A549 (cell line): ENCODE results near the gene LMF1. TPM values are rescaled to one million over a fixed set of nuclear protein-coding genes. Genes with fewer than 3 reads are reported as not detected.

Experiments
- ATAC-seq, 2 experiments: fragments of 200-7000 bp in 1 of 2; fragments of >200 bp in 1 of 2; cut with Nextera tagmentation in 1 of 2; cut with Tn5 transposase in 1 of 2; 3 replicates each; pipeline versions ENCODE4 v1.8.0 to v1.9.1; 2018 to 2020; ENCODE audit warnings: mild to moderate bottlenecking in 1 of 2, moderate library complexity in 1 of 2
- CTCF ChIA-PET: fragments of 300-600 bp; sonication (Branson Sonifier 250); formaldehyde crosslinking; extraction: SDS; loops from one replicate; lab custom pipeline; 2021; ENCODE audit warnings: antibody characterized with exemption, inconsistent platforms; lab: Yijun Ruan, JAX
- POLR2A ChIA-PET: fragments of 350-600 bp; formaldehyde crosslinking; extraction: SDS; loops from one replicate; lab custom pipeline; 2021; ENCODE audit warnings: antibody characterized with exemption, inconsistent platforms; lab: Yijun Ruan, JAX
- DNase-seq, 2 experiments: peaks; one replicate each; pipeline versions ENCODE4 v3.0.0 to v3.0.0-alpha.2; 2011 to 2016; ENCODE audit warnings: low read depth in 1 of 2, low spot score in 1 of 2
- FAIRE-seq: peaks from 2 replicates; lab custom pipeline; 2011; peaks lifted over from hg19 to GRCh38; lab: Jason Lieb, UNC
- H3K27ac ChIP-seq, 2 experiments: fragments of >200 bp; sonication (Bioruptor Twin); formaldehyde crosslinking; 3 replicates each; pipeline ENCODE4 v1.5.1; 2016 to 2017
- H3K4me1 ChIP-seq: fragments of >200 bp; sonication (Bioruptor Twin); formaldehyde crosslinking; 3 replicates; pipeline ENCODE4 v1.6.1; 2016
- H3K4me2 ChIP-seq: fragments of >200 bp; sonication (Bioruptor Twin); formaldehyde crosslinking; 3 replicates; pipeline ENCODE4 v1.6.1; 2016
- H3K4me3 ChIP-seq: fragments of >200 bp; sonication (Bioruptor Twin); formaldehyde crosslinking; 3 replicates; pipeline ENCODE4 v1.5.1; 2016
- H3K9me3 ChIP-seq: fragments of >200 bp; sonication (Bioruptor Twin); formaldehyde crosslinking; 3 replicates; pipeline ENCODE4 v1.6.1; 2016
- CTCF ChIP-seq: fragments of >200 bp; sonication (Bioruptor Twin); formaldehyde crosslinking; IDR thresholded peaks from 3 replicates; pipeline ENCODE4 v1.5.1; 2016
- EP300 ChIP-seq, 2 experiments: fragments of >200 bp; sonication (Bioruptor Twin); formaldehyde crosslinking; IDR thresholded peaks; 2 replicates in 1 of 2; 3 replicates in 1 of 2; pipeline ENCODE4 v1.6.1; 2016 to 2017
- HES2 ChIP-seq: fragments of >200 bp; sonication (Bioruptor Twin); formaldehyde crosslinking; IDR thresholded peaks from 2 replicates; pipeline ENCODE4 v1.6.1; 2016
- HOXA7 ChIP-seq: fragments of 250-450 bp; sonication (Bioruptor Pico); IDR thresholded peaks from 2 replicates; pipeline ENCODE4 v1.5.0; 2020; ENCODE audit warnings: mild to moderate bottlenecking, moderate library complexity
- MAX ChIP-seq: IDR thresholded peaks from 2 replicates; pipeline ENCODE4 v1.6.1; 2012
- MAZ ChIP-seq: fragments of 150-350 bp; IDR thresholded peaks from 2 replicates; pipeline ENCODE4 v1.6.1; 2014; ENCODE audit warnings: antibody characterized with exemption, low read depth, low read length, borderline replicate concordance
- NFE2L2 ChIP-seq: fragments of 150-350 bp; conservative IDR thresholded peaks from 2 replicates; pipeline ENCODE4 v1.6.1; 2014; ENCODE audit warnings: low read length
- RARB ChIP-seq: fragments of 250-450 bp; sonication (Bioruptor Pico); IDR thresholded peaks from 2 replicates; pipeline ENCODE4 v1.8.0; 2021; ENCODE audit warnings: mild to moderate bottlenecking, moderate library complexity
- SMC3 ChIP-seq: fragments of >200 bp; sonication (Bioruptor Twin); formaldehyde crosslinking; IDR thresholded peaks from 3 replicates; pipeline ENCODE4 v1.6.1; 2018; ENCODE audit warnings: inconsistent platforms
- SREBF2 ChIP-seq: fragments of 450-650 bp; IDR thresholded peaks from 2 replicates; pipeline ENCODE4 v1.6.1; 2014; ENCODE audit warnings: mild to moderate bottlenecking, moderate library complexity
- TFCP2L1 ChIP-seq: fragments of 250-450 bp; sonication (Bioruptor Pico); IDR thresholded peaks from 2 replicates; pipeline ENCODE4 v1.5.0; 2021; ENCODE audit warnings: mild to moderate bottlenecking
- WGBS: methylation state at CpG from one replicate; pipeline ENCODE4 v1.1.6; 2017; ENCODE audit errors: missing lambda C conversion rate; 5-methylcytosine and 5-hydroxymethylcytosine counted together
- polyA plus RNA-seq, 4 experiments: library from polyadenylated mRNA; depleted of rRNA in 3 of 4; stranded (reverse); fragments of >200 nt; fragmentation: RNase III in 1 of 4; extraction: RNeasy Plus Mini Kit Qiagen cat#74134 plus additional on column Dnase treatment in 1 of 4; gene quantifications; 2 replicates in 3 of 4; 3 replicates in 1 of 4; pipeline ENCODE4 v1.2.3, GENCODE V29; 2011 to 2017
- TF ChIP-seq, protein P1 (sequence below): fragments of >200 bp; sonication (Bioruptor Twin); formaldehyde crosslinking; IDR thresholded peaks from 3 replicates; pipeline ENCODE4 v1.6.1; 2016
- TF ChIP-seq, protein P2 (sequence below): fragments of 250-450 bp; sonication (Bioruptor Pico); IDR thresholded peaks from 2 replicates; pipeline ENCODE4 v1.5.0; 2020; ENCODE audit warnings: low read depth, mild to moderate bottlenecking, moderate library complexity

Gene LMF1
- polyA plus RNA-seq, 2 of the 4 experiments (the other 2 are of a cell fraction), result 8.8 to 10.9 TPM

- ChIA-PET CTCF (interaction anchor here (1.3 kb wide), 1 partner anchor 18 kb away, joined by 4 read pairs; no protein-coding TSS in a partner anchor), POLR2A (no interaction called here)
- ATAC-seq (no peak), DNase-seq (no peak), FAIRE-seq (no peak)
- Histone ChIP-seq H3K4me3 (no peak overlapping the region), H3K9me3 (no peaks in the 10 kb centered on the region), H3K27ac (no peak overlapping the region), H3K4me1 (no peaks in the 10 kb centered on the region), H3K4me2 (no peak overlapping the region)
- 77% methylated on average over 28 of the region's 33 CpGs for WGBS
- TF ChIP-seq, protein P1, sequence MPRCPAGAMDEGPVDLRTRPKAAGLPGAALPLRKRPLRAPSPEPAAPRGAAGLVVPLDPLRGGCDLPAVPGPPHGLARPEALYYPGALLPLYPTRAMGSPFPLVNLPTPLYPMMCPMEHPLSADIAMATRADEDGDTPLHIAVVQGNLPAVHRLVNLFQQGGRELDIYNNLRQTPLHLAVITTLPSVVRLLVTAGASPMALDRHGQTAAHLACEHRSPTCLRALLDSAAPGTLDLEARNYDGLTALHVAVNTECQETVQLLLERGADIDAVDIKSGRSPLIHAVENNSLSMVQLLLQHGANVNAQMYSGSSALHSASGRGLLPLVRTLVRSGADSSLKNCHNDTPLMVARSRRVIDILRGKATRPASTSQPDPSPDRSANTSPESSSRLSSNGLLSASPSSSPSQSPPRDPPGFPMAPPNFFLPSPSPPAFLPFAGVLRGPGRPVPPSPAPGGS, result no peak
- no peak for TF ChIP-seq MAZ
- no peak for TF ChIP-seq SREBF2
- TF ChIP-seq SMC3, result no peak
- TF ChIP-seq HES2, result no peak
- TF ChIP-seq NFE2L2, result no peak
- no peak for TF ChIP-seq EP300 (IDR thresholded peaks at IDR 0.05)
- no peak for TF ChIP-seq CTCF
Measured at GRCh38 chr16:896261-897199, 74.3 kb downstream of the LMF1 start.

DNA sequence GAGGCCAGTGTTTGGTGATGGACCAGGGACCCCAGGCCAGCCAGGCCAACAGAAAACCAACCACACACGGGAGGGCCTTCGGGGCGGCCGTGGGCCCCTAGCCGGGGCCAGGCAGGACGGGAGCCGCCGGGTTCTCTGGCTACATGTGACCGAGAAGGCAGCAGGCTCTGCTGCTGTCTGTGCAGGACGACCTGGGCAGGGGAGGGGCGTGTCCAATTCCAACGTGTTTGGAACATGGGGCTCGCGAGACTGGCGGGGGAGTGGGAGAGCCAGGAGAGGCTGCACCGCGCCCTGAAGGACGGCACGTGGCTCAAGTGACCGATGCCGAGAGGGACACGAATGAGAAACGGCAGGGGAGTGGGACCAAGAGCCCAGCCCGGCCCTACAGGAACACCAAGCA is 75.4 kb downstream of the LMF1 start:
- ATAC-seq, result no peak
- ChIA-PET CTCF (no interaction called here), POLR2A (no interaction called here)
- WGBS, result 85% methylated on average over 24 of the region's 24 CpGs
- H3K4me3 ChIP-seq, result no peak overlapping the region
- H3K4me1 ChIP-seq, result no peaks in the 10 kb centered on the region
- TF ChIP-seq MAX, result no peak
- TF ChIP-seq RARB, result no peak
- TF ChIP-seq, protein P2, sequence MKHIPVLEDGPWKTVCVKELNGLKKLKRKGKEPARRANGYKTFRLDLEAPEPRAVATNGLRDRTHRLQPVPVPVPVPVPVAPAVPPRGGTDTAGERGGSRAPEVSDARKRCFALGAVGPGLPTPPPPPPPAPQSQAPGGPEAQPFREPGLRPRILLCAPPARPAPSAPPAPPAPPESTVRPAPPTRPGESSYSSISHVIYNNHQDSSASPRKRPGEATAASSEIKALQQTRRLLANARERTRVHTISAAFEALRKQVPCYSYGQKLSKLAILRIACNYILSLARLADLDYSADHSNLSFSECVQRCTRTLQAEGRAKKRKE (CRISPR knock-in tag), result no peak
- TF ChIP-seq, all 56 proteins: peak for 0
- Histone ChIP-seq H3K4me2 (no peak overlapping the region), H3K27ac (no peak overlapping the region), H3K9me3 (no peaks in the 10 kb centered on the region)
- DNase-seq (no peak), FAIRE-seq (no peak)

DNA sequence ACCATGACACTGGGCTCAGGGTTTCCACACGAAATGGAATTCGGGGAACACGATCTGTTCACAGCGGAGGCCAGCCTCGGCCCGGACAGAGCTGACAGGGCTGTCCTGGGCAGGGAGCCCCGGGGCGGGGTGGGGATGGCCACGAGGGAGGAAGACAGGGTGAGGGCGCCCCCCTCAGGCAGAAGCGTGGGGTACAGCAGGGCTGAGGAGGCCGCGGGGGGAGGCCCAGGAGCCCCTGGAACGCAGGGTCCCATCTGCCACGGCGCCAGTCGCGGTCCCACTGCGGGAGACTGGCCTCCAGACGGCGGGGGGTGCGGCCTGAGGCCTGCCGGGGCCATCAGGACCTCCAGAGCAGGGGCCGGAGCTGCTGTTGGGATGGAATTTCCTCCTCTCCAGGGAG is 75.9 kb downstream of the LMF1 start:
- Histone ChIP-seq H3K4me2 (no peak overlapping the region), H3K4me3 (no peak overlapping the region), H3K4me1 (no peaks in the 10 kb centered on the region), H3K9me3 (no peaks in the 10 kb centered on the region), H3K27ac (no peak overlapping the region)
- CTCF ChIA-PET, result no interaction called here
- ATAC-seq (peak in 1 of 2 experiments; percentile 48; a peak in 3 of 6 replicates), FAIRE-seq (no peak), DNase-seq (no peak)
- no peak for TF ChIP-seq HOXA7 (CRISPR knock-in tag)
- POLR2A ChIA-PET, result no interaction called here
- WGBS, result 76% methylated on average over 17 of the region's 24 CpGs

GRCh38 chr16:894136-894535 is 76.6 kb downstream of the LMF1 start:
- CTCF ChIA-PET, result no interaction called here
- TF ChIP-seq MAX, result no peak
- TF ChIP-seq, protein P1, result no peak
- no peak for TF ChIP-seq TFCP2L1 (CRISPR knock-in tag)
- TF ChIP-seq RARB, result no peak
- TF ChIP-seq, all 56 proteins: peak for 0
- FAIRE-seq, result no peak
- H3K9me3 ChIP-seq, result no peaks in the 10 kb centered on the region
- DNase-seq, result no peak
- H3K27ac ChIP-seq, result no peak overlapping the region
- no peak overlapping the region for H3K4me2 ChIP-seq
- no peak overlapping the region for H3K4me3 ChIP-seq
- 87% methylated on average over 6 of the region's 27 CpGs for WGBS
- POLR2A ChIA-PET, result no interaction called here
- ATAC-seq, result no peak
- H3K4me1 ChIP-seq, result no peaks in the 10 kb centered on the region
